HG02571 (cell line): ENCODE results near the gene TTC9.

Source experiments
- ATAC-seq: cut with Tn5 transposase; IDR thresholded peaks from one replicate; pipeline ENCODE4 v1.9.1; 2021; ENCODE audit warnings: mild to moderate bottlenecking, moderate library complexity; ENCODE audit not compliant: unreplicated experiment

Gene TTC9

GRCh38 chr14:70711451-70711850, 69.7 kb downstream of the TTC9 start:
- no peak for ATAC-seq

- no peak for ATAC-seq
Measured at GRCh38 chr14:70713096-70713495, 71.4 kb downstream of the TTC9 start.

- ATAC-seq: no peak
Measured at GRCh38 chr14:70713511-70713916, 71.8 kb downstream of the TTC9 start.

- no peak for ATAC-seq
Measured at GRCh38 chr14:70714055-70714550, 72.4 kb downstream of the TTC9 start.

- no peak for ATAC-seq
Measured at GRCh38 chr14:70716483-70716882, 74.8 kb downstream of the TTC9 start.

GRCh38 chr14:70716958-70717357, 75.2 kb downstream of the TTC9 start:
- no peak for ATAC-seq

- no peak for ATAC-seq
Measured at GRCh38 chr14:70718383-70719118, 76.8 kb downstream of the TTC9 start.

- ATAC-seq: no peak
Measured at GRCh38 chr14:70721542-70721941, 79.8 kb downstream of the TTC9 start.

- ATAC-seq: no peak
Measured at GRCh38 chr14:70722418-70722817, 80.7 kb downstream of the TTC9 start.

- ATAC-seq: no peak
Measured at GRCh38 chr14:70723276-70723675, 81.6 kb downstream of the TTC9 start.

- no peak for ATAC-seq
Measured at GRCh38 chr14:70724110-70724509, 82.4 kb downstream of the TTC9 start.

- ATAC-seq: no peak
Measured at GRCh38 chr14:70724944-70725343, 83.2 kb downstream of the TTC9 start.
